ENCODE measurements around the gene TBC1D22A. TPM values are rescaled to one million over a fixed set of nuclear protein-coding genes. Genes with fewer than 3 reads are reported as not detected.
A peak's percentile ranks its signal among the peaks of the same experiment; 100 is the strongest.

TBC1D22A gene
- total RNA-seq, 2 donors from 2014 or later: 21.5 to 23.1 TPM

DNA sequence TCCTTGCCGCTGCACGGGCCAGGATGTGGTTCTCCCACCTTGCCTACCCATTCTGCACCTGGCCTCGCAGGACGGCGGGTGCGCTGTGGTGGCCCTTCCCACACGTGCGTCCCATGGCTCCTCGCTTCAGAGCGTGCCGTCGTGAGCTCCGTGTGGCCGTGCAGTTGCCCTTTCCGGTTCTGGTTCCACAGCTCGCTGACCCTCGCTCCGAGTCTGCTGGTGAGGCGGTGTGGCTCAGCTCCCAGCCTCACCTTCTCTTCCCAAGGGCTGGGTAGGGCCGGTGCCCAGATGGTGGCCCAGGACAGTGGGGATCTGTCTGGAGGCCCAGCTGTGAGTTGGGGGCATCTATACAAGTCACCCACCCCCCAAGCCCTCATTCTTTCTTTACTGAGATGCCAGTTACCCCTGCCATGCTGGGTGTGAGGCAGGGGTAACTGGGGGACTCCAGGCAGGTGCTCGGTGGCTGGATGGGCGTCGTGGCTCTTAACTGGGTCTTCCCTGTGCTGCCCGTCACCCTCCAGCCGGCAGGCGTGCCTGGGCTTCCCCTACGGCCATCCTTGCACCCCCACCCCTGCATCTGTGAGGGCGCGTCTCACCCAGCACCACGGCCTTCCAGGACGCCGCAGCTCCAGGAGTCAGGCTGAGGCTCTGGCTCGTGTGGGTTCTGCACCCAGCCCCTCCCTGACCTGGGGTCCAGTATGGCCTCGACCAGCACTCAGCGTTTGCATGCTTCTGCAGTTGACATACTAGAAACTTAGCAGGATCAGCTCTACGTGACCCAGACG lies 395.2 kb downstream of the TBC1D22A start:
- TF ChIP-seq CTCF (IDR thresholded peaks at IDR 0.05) (no peak), POLR2A (IDR thresholded peaks at IDR 0.05) (no peak)
- ATAC-seq (no peak), DNase-seq (no peak)
- 92 to 94% methylated on average over 34 to 35 of the region's 37 CpGs for WGBS, 2 donors
- Histone ChIP-seq H3K4me3 (no peak overlapping the region), H3K36me3 (replicated peaks in 1 of 2; ENCODE audit: insufficient read depth in 1 of 2, low read depth in 2 of 2) (no peaks in the 10 kb centered on the region), H3K4me1 (peaks cover 40% of the 10 kb centered on the region), H3K9me3 (no peaks in the 10 kb centered on the region), H3K27ac (peak overlapping the region in 3 of 4 donors; percentile 1 to 78 (median 52)), H3K27me3 (no peaks in the 10 kb centered on the region)
- intact Hi-C loops (cut with DNase I): loop anchor here (10.0 kb wide), 1 partner anchor 53 kb away; no protein-coding TSS in a partner anchor

DNA sequence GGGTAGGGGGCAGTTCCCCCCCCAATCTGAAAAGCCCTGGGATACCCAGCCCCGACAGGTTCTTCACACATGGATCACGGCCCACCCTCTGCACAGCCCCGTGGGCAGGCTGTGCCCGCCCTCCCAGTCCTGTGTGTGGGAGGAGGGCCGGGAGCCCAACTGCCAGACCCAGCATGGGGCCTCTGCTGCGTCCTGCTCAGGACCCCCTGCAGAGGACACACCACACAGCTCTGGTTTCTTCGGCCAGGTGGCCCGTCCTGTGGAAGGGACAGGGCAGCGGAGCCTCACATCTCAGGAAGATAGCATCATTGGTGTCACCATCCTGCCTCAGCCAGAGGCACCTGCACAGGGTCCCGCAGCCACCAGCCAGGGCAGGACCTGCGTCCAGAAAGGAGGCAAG lies 396.0 kb downstream of the TBC1D22A start:
- no peak overlapping the region for H3K4me3 ChIP-seq
- no peaks in the 10 kb centered on the region for H3K36me3 ChIP-seq (replicated peaks in 1 of 2; ENCODE audit: insufficient read depth in 1 of 2, low read depth in 2 of 2)
- no peaks in the 10 kb centered on the region for H3K27me3 ChIP-seq
- H3K9me3 ChIP-seq: no peaks in the 10 kb centered on the region
- TF ChIP-seq POLR2A (IDR thresholded peaks at IDR 0.05) (no peak), CTCF (IDR thresholded peaks at IDR 0.05) (no peak)
- ATAC-seq (no peak), DNase-seq (no peak)
- H3K4me1 ChIP-seq: peaks cover 35% of the 10 kb centered on the region
- no peak overlapping the region for H3K27ac ChIP-seq
- intact Hi-C loops (cut with DNase I): loop anchor here (10.0 kb wide), 1 partner anchor 54 kb away; no protein-coding TSS in a partner anchor
- WGBS, 2 donors: 92% methylated on average over 6 to 10 of the region's 11 CpGs

DNA sequence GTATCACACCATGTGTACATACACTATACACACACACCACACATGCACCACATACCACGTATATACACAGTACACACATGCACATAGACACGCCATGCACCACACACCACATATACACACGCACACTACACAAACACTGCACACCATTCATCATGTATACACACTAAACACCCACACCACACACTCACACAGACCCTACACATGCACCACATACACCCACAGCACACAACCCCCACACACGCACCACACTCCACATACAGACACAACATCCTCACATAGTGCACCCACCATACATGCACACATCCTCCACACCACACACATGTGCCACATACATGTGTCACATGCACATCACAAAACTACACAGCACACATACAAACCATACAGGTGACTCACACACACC lies 397.1 kb downstream of the TBC1D22A start:
- no peak overlapping the region for H3K27ac ChIP-seq
- ATAC-seq (no peak), DNase-seq (no peak)
- TF ChIP-seq POLR2A (IDR thresholded peaks at IDR 0.05) (no peak), CTCF (IDR thresholded peaks at IDR 0.05) (no peak)
- H3K4me1 ChIP-seq: peaks cover 24% of the 10 kb centered on the region
- no peak overlapping the region for H3K4me3 ChIP-seq
- no peaks in the 10 kb centered on the region for H3K9me3 ChIP-seq
- 94 to 96% methylated on average over 4 of the region's 4 CpGs for WGBS, 2 donors
- no peaks in the 10 kb centered on the region for H3K27me3 ChIP-seq
- intact Hi-C loops (cut with DNase I): loop anchor here (10.0 kb wide), 1 partner anchor 55 kb away; no protein-coding TSS in a partner anchor
- no peaks in the 10 kb centered on the region for H3K36me3 ChIP-seq (replicated peaks in 1 of 2; ENCODE audit: insufficient read depth in 1 of 2, low read depth in 2 of 2)

GRCh38 chr22:47160141-47160541 lies 397.7 kb downstream of the TBC1D22A start:
- H3K36me3 ChIP-seq (replicated peaks in 1 of 2; ENCODE audit: insufficient read depth in 1 of 2, low read depth in 2 of 2): no peaks in the 10 kb centered on the region
- intact Hi-C loops (cut with DNase I): no loop called here
- 92 to 93% methylated on average over 11 to 15 of the region's 18 CpGs for WGBS, 2 donors
- H3K4me3 ChIP-seq: no peak overlapping the region
- ATAC-seq (no peak), DNase-seq (peak in 2 of 4 donors; percentile 6 to 10)
- H3K4me1 ChIP-seq: peaks cover 19% of the 10 kb centered on the region
- TF ChIP-seq CTCF (IDR thresholded peaks at IDR 0.05) (no peak), POLR2A (IDR thresholded peaks at IDR 0.05) (no peak)
- no peak overlapping the region for H3K27ac ChIP-seq
- H3K9me3 ChIP-seq: no peaks in the 10 kb centered on the region
- no peaks in the 10 kb centered on the region for H3K27me3 ChIP-seq
